ENCODE measurements around the gene ADAMTSL4. TPM values are rescaled to one million over a fixed set of nuclear protein-coding genes. Genes with fewer than 3 reads are reported as not detected.
"Not testable (repeated sequence)": the region's sequence is repeated elsewhere in the genome, so short reads cannot be mapped to it uniquely, and the experiment has no call there.

Gene ADAMTSL4
- total RNA-seq, 1 experiment from 2014 or later: 0.42 TPM

DNA sequence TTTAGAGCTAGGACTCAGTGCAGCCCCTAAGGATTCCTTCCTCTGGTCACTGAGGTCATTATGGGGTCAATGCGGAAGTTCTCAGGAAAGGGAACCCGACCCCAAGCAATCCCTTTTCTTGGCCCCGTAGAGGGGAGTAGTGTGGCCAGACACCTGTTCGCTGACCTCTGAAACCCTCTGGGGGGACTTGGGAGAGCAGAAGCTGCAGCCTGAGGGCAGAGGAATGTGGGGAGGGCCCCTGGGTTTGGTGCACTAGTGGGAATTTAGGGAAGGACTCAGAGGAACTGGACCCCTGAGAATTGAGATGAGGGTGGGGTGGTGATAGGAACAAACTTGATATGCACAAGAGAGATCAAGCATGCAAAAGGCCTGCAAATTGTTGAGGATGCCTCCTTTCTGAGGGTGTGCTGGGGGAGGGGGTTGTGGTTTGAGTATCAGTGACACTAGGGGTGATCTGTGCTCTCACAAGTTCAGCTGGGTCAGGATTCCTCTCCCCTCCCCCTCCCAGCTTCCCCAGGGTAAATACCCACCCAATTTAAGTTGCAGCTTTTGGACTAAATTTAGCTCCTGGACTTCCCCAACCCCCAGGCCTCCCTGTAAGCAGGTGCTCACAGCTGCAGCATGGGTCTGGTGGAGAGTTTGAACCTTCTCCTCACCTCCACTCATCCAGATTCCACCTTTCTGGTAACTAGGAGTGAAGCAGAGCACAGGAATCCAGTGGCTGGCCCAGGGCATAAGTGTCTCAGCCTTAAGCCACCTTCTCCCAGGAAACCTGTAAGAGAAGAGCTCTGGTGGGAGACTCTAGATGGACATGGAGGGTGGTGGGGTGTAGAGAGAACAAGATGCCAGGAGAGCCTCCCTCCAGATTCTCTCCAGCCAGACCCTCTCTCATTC, 13.5 kb downstream of the ADAMTSL4 start:
- H3K27me3 ChIP-seq (replicated peaks): no peaks in the 10 kb centered on the region
- peaks cover 49% of the 10 kb centered on the region for H3K4me1 ChIP-seq (replicated peaks)
- H3K36me3 ChIP-seq: peaks cover 7% of the 10 kb centered on the region; the same call in 1 of the 2 replicates
- H3K9me3 ChIP-seq (replicated peaks): no peaks in the 10 kb centered on the region
- H3K27ac ChIP-seq: peak overlapping the region; percentile 96
- no peak for DNase-seq (ENCODE audit: low read depth in 1 of 2, low spot score in 2 of 2)
- peak overlapping the region; percentile 40 for H3K4me3 ChIP-seq

DNA sequence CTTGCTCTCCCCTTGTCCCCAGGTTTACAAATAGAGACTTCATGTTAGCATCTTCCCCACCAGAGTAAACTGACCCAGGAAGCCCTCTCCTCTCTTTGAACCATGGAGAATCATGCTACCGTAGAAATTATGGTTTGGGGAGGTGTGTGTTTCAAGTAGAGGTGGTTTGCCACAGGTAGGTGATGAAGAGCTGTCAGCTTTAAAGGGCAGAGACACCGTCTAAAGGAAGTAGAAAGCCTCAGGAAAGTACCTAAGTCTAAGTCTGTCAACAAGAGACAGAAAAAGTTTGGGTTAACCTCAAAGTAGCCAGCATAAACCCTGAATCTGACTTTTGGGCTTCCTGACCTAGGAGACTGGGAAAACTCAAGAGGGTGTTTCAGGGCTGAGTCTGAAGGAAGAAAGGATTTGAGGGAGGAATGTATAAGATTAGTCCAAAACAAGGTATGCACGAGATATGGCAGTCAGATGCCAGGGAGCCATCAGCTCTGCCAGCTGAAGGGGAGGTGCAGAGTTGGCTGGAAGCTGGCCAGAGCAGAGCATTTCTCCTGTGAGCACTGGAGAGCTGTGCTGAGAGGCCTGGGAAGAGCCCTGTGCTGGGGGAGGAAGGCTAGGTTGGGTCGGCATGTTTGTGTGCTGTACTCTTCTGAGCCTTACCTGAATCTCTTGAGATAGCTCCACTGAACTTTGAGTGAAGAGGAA, 14.3 kb downstream of the ADAMTSL4 start:
- no peak overlapping the region for H3K4me3 ChIP-seq
- no peaks in the 10 kb centered on the region for H3K9me3 ChIP-seq (replicated peaks)
- DNase-seq (ENCODE audit: low read depth in 1 of 2, low spot score in 2 of 2): no peak
- peaks cover 7% of the 10 kb centered on the region; the same call in 1 of the 2 replicates for H3K36me3 ChIP-seq
- H3K4me1 ChIP-seq (replicated peaks): peaks cover 57% of the 10 kb centered on the region
- H3K27me3 ChIP-seq (replicated peaks): no peaks in the 10 kb centered on the region
- no peak overlapping the region for H3K27ac ChIP-seq

- Histone ChIP-seq H3K27me3 (replicated peaks) (no peaks in the 10 kb centered on the region), H3K9me3 (replicated peaks) (no peaks in the 10 kb centered on the region), H3K4me1 (replicated peaks) (peaks cover 65% of the 10 kb centered on the region), H3K36me3 (peaks cover 8% of the 10 kb centered on the region), H3K4me3 (no peak overlapping the region), H3K27ac (no peak overlapping the region)
- DNase-seq (ENCODE audit: low read depth in 1 of 2, low spot score in 2 of 2): no peak
Measured at GRCh38 chr1:150564051-150564991, 15.1 kb downstream of the ADAMTSL4 start.

- DNase-seq (ENCODE audit: low read depth in 1 of 2, low spot score in 2 of 2); H3K9me3 ChIP-seq (replicated peaks); H3K4me3 ChIP-seq; H3K27ac ChIP-seq; H3K27me3 ChIP-seq (replicated peaks): not testable (repeated sequence)
- H3K4me1 ChIP-seq (replicated peaks): peaks cover 73% of the 10 kb centered on the region
- H3K36me3 ChIP-seq: peaks cover 19% of the 10 kb centered on the region
Measured at GRCh38 chr1:150565240-150565991, 16.2 kb downstream of the ADAMTSL4 start.

- peaks cover 74% of the 10 kb centered on the region for H3K4me1 ChIP-seq (replicated peaks)
- no peak for DNase-seq (ENCODE audit: low read depth in 1 of 2, low spot score in 2 of 2)
- H3K36me3 ChIP-seq: peaks cover 32% of the 10 kb centered on the region
- no peak overlapping the region for H3K27ac ChIP-seq
- H3K4me3 ChIP-seq: no peak overlapping the region
- no peaks in the 10 kb centered on the region for H3K9me3 ChIP-seq (replicated peaks)
- H3K27me3 ChIP-seq (replicated peaks): no peaks in the 10 kb centered on the region
Measured at GRCh38 chr1:150566589-150567340, 17.6 kb downstream of the ADAMTSL4 start.

DNA sequence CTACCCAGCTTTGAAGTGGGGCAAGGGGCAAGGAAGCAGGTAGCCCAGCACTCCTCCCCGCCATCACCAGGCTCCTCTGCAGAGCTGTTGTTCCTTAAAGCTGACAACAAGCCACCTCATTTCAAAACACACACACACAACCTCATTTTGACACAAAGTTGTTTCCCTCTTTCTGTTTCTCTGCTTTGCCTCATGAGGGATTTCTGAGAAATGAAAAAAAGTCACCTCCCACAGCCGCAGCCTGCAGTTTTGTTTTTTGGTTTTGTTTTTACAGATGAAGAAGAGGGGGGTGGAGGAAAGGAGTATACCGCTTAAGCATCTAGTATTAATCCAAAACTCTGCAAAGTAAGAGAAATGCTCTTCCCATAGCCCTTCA, 18.1 kb downstream of the ADAMTSL4 start:
- Histone ChIP-seq H3K36me3 (peaks cover 38% of the 10 kb centered on the region), H3K27ac (no peak overlapping the region; the same call in 1 of the 2 replicates), H3K4me3 (no peak overlapping the region), H3K27me3 (replicated peaks) (no peaks in the 10 kb centered on the region), H3K4me1 (replicated peaks) (peaks cover 72% of the 10 kb centered on the region), H3K9me3 (replicated peaks) (no peaks in the 10 kb centered on the region)
- DNase-seq (ENCODE audit: low read depth in 1 of 2, low spot score in 2 of 2): no peak

GRCh38 chr1:150567717-150568593, 18.7 kb downstream of the ADAMTSL4 start:
- peaks cover 71% of the 10 kb centered on the region for H3K4me1 ChIP-seq (replicated peaks)
- no peak overlapping the region for H3K4me3 ChIP-seq
- H3K27me3 ChIP-seq (replicated peaks): no peaks in the 10 kb centered on the region
- H3K36me3 ChIP-seq: peaks cover 44% of the 10 kb centered on the region
- H3K9me3 ChIP-seq (replicated peaks): no peaks in the 10 kb centered on the region
- peak overlapping the region; percentile 94 for H3K27ac ChIP-seq
- peak; percentile 93 for DNase-seq (ENCODE audit: low read depth in 1 of 2, low spot score in 2 of 2)

DNA sequence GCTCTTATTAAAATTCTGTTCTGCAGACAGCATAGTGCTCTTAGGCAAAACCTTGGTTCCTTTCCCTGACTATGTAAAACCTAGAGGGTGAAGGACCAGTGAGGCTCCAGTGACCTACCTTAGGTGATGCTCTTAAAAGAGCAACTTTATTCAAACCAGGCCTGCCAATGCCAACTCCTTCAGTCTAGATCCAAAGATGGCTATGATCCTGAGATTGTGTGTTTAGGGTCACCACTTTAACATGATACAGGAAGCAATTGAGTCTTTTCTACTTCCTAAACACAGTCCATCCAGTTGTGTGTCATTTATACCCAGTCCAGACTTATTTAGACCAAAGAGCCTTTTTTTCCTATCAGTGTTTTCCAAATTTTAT, 19.4 kb downstream of the ADAMTSL4 start:
- peaks cover 51% of the 10 kb centered on the region for H3K36me3 ChIP-seq
- H3K4me3 ChIP-seq: no peak overlapping the region
- peak overlapping the region; percentile 94 for H3K27ac ChIP-seq
- no peaks in the 10 kb centered on the region for H3K27me3 ChIP-seq (replicated peaks)
- H3K4me1 ChIP-seq (replicated peaks): peaks cover 71% of the 10 kb centered on the region
- H3K9me3 ChIP-seq (replicated peaks): no peaks in the 10 kb centered on the region
- DNase-seq (ENCODE audit: low read depth in 1 of 2, low spot score in 2 of 2): no peak

DNA sequence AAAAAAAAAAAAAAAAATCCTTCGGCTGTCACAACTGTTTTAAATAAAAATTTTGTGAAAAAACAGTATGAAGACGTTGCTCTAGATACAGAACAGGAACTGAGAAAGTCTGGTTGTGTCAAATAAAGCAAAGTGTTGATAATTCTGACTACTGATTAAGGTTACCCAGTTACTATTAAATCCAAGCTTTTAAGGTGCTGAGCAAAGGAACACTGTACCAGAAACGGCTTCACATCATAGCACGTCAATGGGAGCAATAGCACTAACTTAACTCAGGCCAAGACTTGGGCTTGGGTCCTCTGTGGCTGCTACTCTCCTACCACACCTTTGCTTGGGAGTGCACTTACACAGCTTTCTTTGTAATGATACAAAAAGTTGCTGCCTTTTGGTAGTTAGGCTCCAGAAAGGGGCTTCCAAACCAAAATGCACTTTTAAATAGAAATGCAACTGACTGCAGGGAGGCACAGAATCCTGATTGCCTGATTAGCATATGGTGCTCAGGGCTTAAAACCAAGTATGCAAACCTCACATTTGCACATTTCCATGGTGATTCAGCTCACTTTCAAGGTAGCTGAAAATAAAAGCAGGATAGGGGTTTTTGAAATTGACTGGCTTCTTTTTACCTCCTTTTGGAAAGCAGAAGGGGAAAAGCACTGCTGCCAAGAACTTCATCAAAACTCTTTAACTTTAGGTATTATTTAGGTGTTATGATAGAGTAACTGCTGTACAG, 23.9 kb downstream of the ADAMTSL4 start:
- H3K4me3 ChIP-seq: no peak overlapping the region
- no peaks in the 10 kb centered on the region for H3K27me3 ChIP-seq (replicated peaks)
- peaks cover 83% of the 10 kb centered on the region for H3K4me1 ChIP-seq (replicated peaks)
- H3K27ac ChIP-seq: peak overlapping the region; percentile 4; the same call in 1 of the 2 replicates
- peaks cover 88% of the 10 kb centered on the region for H3K36me3 ChIP-seq
- DNase-seq (ENCODE audit: low read depth in 1 of 2, low spot score in 2 of 2): no peak
- no peaks in the 10 kb centered on the region for H3K9me3 ChIP-seq (replicated peaks)

GRCh38 chr1:150573648-150574071, 24.5 kb downstream of the ADAMTSL4 start:
- not testable (repeated sequence) for H3K4me3 ChIP-seq; H3K27me3 ChIP-seq (replicated peaks); H3K9me3 ChIP-seq (replicated peaks); H3K27ac ChIP-seq; DNase-seq (ENCODE audit: low read depth in 1 of 2, low spot score in 2 of 2)
- H3K36me3 ChIP-seq: peaks cover 94% of the 10 kb centered on the region
- H3K4me1 ChIP-seq (replicated peaks): peaks cover 78% of the 10 kb centered on the region

Data from SJSA1 (cell line).